H9 (cell line): ENCODE data around the gene PDXP. TPM values are rescaled to one million over a fixed set of nuclear protein-coding genes. Genes with fewer than 3 reads are reported as not detected.

ENCODE experiments used
- DNase-seq: peaks from one replicate; pipeline ENCODE4 v3.0.0-alpha.2; 2017
- H2AFZ ChIP-seq: one replicate; pipeline ENCODE4 v1.6.1; 2013; ENCODE audit warnings: mild to moderate bottlenecking, low read length, control low read depth, moderate library complexity
- H2AK5ac ChIP-seq: 2 replicates; pipeline ENCODE4 v1.6.1; 2013; ENCODE audit warnings: low read length, control low read depth, mixed read lengths; ENCODE audit not compliant: insufficient read length
- H2BK120ac ChIP-seq: one replicate; pipeline ENCODE4 v1.6.1; 2013; ENCODE audit warnings: low read depth, mild to moderate bottlenecking, low read length, control low read depth, inconsistent platforms; ENCODE audit not compliant: poor library complexity, severe bottlenecking
- H2BK12ac ChIP-seq: 2 replicates; pipeline ENCODE4 v1.6.1; 2013; ENCODE audit warnings: low read length, control low read depth, mixed read lengths, low read depth; ENCODE audit not compliant: insufficient read length
- H2BK15ac ChIP-seq: 2 replicates; pipeline ENCODE4 v1.6.1; 2013; ENCODE audit warnings: low read depth, low read length, control low read depth
- H2BK20ac ChIP-seq: one replicate; pipeline ENCODE4 v1.6.1; 2013; ENCODE audit warnings: low read depth, mild to moderate bottlenecking, low read length, control low read depth, inconsistent platforms; ENCODE audit not compliant: poor library complexity, severe bottlenecking
- H2BK5ac ChIP-seq: 2 replicates; pipeline ENCODE4 v1.6.1; 2013; ENCODE audit warnings: low read length, control low read depth, mixed read lengths; ENCODE audit not compliant: insufficient read length
- H3K14ac ChIP-seq: 2 replicates; pipeline ENCODE4 v1.6.1; 2013; ENCODE audit warnings: low read length, control low read depth; ENCODE audit not compliant: insufficient read depth
- H3K18ac ChIP-seq: 2 replicates; pipeline ENCODE4 v1.6.1; 2013; ENCODE audit warnings: low read depth, mild to moderate bottlenecking, mixed read lengths, low read length, control low read depth; ENCODE audit not compliant: insufficient read length
- H3K23ac ChIP-seq: 2 replicates; pipeline ENCODE4 v1.6.1; 2013; ENCODE audit warnings: low read length, control low read depth, mixed read lengths, low read depth; ENCODE audit not compliant: insufficient read length
- H3K23me2 ChIP-seq: 2 replicates; pipeline ENCODE4 v1.6.1; 2013; ENCODE audit warnings: low read depth, mild to moderate bottlenecking, mixed read lengths, low read length, control low read depth; ENCODE audit not compliant: insufficient read length, poor library complexity, severe bottlenecking
- H3K27ac ChIP-seq: 2 replicates; pipeline ENCODE4 v1.5.1; 2013; ENCODE audit warnings: low read length, control low read depth, mixed read lengths, low read depth; ENCODE audit not compliant: insufficient read length
- H3K27me3 ChIP-seq: 2 replicates; pipeline ENCODE4 v1.6.1; 2013; ENCODE audit warnings: low read length, control low read depth, inconsistent platforms; ENCODE audit not compliant: insufficient read depth
- H3K4ac ChIP-seq: 2 replicates; pipeline ENCODE4 v1.6.1; 2013; ENCODE audit warnings: low read depth, mild to moderate bottlenecking, control low read depth, inconsistent platforms, low read length, moderate library complexity
- H3K4me1 ChIP-seq: 2 replicates; pipeline ENCODE4 v1.6.1; 2013; ENCODE audit warnings: low read length, control low read depth, inconsistent platforms; ENCODE audit not compliant: insufficient read depth
- H3K4me2 ChIP-seq: 2 replicates; pipeline ENCODE4 v1.6.1; 2013; ENCODE audit warnings: low read length, control low read depth, mixed read lengths; ENCODE audit not compliant: insufficient read length, insufficient read depth
- H3K56ac ChIP-seq: 2 replicates; pipeline ENCODE4 v1.6.1; 2013; ENCODE audit warnings: low read depth, mild to moderate bottlenecking, mixed read lengths, low read length, control low read depth; ENCODE audit not compliant: insufficient read length
- H3K79me1 ChIP-seq: 2 replicates; pipeline ENCODE4 v1.6.1; 2013; ENCODE audit warnings: low read depth, mild to moderate bottlenecking, moderate library complexity, low read length, control low read depth, inconsistent platforms; ENCODE audit not compliant: insufficient read depth, poor library complexity, severe bottlenecking
- H3K79me2 ChIP-seq: 2 replicates; pipeline ENCODE4 v1.6.1; 2013; ENCODE audit warnings: low read length, control low read depth, inconsistent platforms; ENCODE audit not compliant: insufficient read depth
- H3K9ac ChIP-seq: 2 replicates; pipeline ENCODE4 v1.6.1; 2013; ENCODE audit warnings: low read length, control low read depth, mixed read lengths; ENCODE audit not compliant: insufficient read length; ENCODE audit errors: extremely low read depth
- H3K9me3 ChIP-seq: one replicate; pipeline ENCODE4 v1.6.1; 2013; ENCODE audit warnings: low read depth, low read length, inconsistent platforms; ENCODE audit not compliant: control insufficient read depth
- H3T11ph ChIP-seq: one replicate; pipeline ENCODE4 v1.6.1; 2013; ENCODE audit warnings: mild to moderate bottlenecking, low read length, control low read depth, inconsistent platforms
- H4K20me1 ChIP-seq: one replicate; pipeline ENCODE4 v1.6.1; 2013; ENCODE audit not compliant: control insufficient read depth, insufficient read length, insufficient read depth
- H4K5ac ChIP-seq: 2 replicates; pipeline ENCODE4 v1.6.1; 2013; ENCODE audit warnings: low read depth, mild to moderate bottlenecking, mixed read lengths, low read length, control low read depth; ENCODE audit not compliant: insufficient read length
- H4K8ac ChIP-seq: replicated peaks from 2 replicates; pipeline ENCODE4 v1.6.1; 2013; ENCODE audit warnings: low read length, control low read depth, mixed read lengths, low read depth; ENCODE audit not compliant: insufficient read length
- H4K91ac ChIP-seq: 2 replicates; pipeline ENCODE4 v1.6.1; 2013; ENCODE audit warnings: low read depth, mild to moderate bottlenecking, moderate library complexity, mixed read lengths, low read length, control low read depth; ENCODE audit not compliant: insufficient read length
- H3K27ac Mint-ChIP-seq, 3 experiments: 2 replicates in 2 of 3; 3 replicates in 1 of 3; pipeline ENCODE4 v1.8.0; 2020 to 2021; ENCODE audit warnings: mixed read lengths in 3 of 3, mild to moderate bottlenecking in 1 of 3, moderate library complexity in 1 of 3
- H3K27me3 Mint-ChIP-seq: 2 replicates; pipeline ENCODE4 v1.8.0; 2021; ENCODE audit warnings: low read depth, mild to moderate bottlenecking, moderate library complexity, mixed read lengths
- H3K36me3 Mint-ChIP-seq, 3 experiments: 2 replicates in 2 of 3; 3 replicates in 1 of 3; pipeline ENCODE4 v1.8.0; 2020 to 2021; ENCODE audit warnings: low read depth in 3 of 3, mixed read lengths in 3 of 3; ENCODE audit not compliant: insufficient read depth in 1 of 3
- H3K4me1 Mint-ChIP-seq, 2 experiments: 2 replicates each; pipeline ENCODE4 v1.8.0; 2020; ENCODE audit warnings: mixed read lengths in 2 of 2
- H3K4me3 Mint-ChIP-seq, 2 experiments: 2 replicates in 1 of 2; 3 replicates in 1 of 2; pipeline ENCODE4 v1.8.0; 2020 to 2021; ENCODE audit warnings: mild to moderate bottlenecking in 2 of 2, mixed read lengths in 2 of 2, moderate library complexity in 1 of 2
- H3K9me3 Mint-ChIP-seq, 2 experiments: 2 replicates in 1 of 2; 3 replicates in 1 of 2; pipeline ENCODE4 v1.8.0; 2020; ENCODE audit warnings: mild to moderate bottlenecking in 2 of 2, mixed read lengths in 2 of 2, moderate library complexity in 1 of 2
- WGBS: extraction: QIAGEN DNeasy Blood & Tissue Kit; methylation state at CpG from one replicate; pipeline ENCODE4 v1.1.7; 2013; ENCODE audit warnings: missing lambda C conversion rate, low lambda C conversion rate, mixed read lengths; ENCODE audit not compliant: insufficient read length; ENCODE audit errors: extremely low coverage; 5-methylcytosine and 5-hydroxymethylcytosine counted together
- total RNA-seq: library from RNA; stranded (reverse); gene quantifications from 2 replicates; pipeline ENCODE4 v1.2.1, GENCODE V29; 2021
- TF ChIP-seq, protein P1 (sequence below): fragments of 200-600 bp; sonication (generic); conservative IDR thresholded peaks from 3 replicates; pipeline ENCODE4 v1.8.0; 2021; ENCODE audit warnings: antibody characterized with exemption, mild to moderate bottlenecking

Gene PDXP
- total RNA-seq, 1 experiment from 2014 or later: 41.0 TPM

DNA sequence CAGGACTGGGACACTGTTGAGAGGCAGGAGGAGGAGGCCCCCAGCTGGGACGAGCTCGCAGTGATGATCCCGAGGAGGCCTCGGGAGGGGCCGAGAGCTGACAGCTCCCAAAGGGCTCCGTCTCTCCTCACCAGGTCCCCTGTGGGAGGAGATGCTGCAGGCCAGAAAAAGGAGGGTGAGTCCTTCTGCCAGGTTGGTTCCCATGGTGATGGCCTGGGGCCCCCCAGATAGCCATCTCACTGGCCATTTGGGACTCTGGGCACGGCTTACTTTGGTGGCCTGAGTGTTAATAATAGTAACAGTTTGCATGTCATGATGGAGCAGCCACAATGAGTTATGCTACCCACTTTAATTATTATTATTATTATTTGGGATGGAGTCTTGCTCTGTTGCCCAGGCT, 57.2 kb downstream of the PDXP start:
- Histone ChIP-seq H3K56ac (no peak overlapping the region), H3K18ac (no peak overlapping the region), H2BK12ac (no peak overlapping the region), H3K4me2 (no peak overlapping the region), H3K4me1 (no peaks in the 10 kb centered on the region), H2BK15ac (no peak overlapping the region), H3K4ac (no peak overlapping the region), H3K14ac (no peak overlapping the region), H3K27ac (no peak overlapping the region), H3K9me3 (no peaks in the 10 kb centered on the region), H2BK120ac (no peak overlapping the region), H4K5ac (no peak overlapping the region), H4K8ac (no peak overlapping the region), H4K91ac (no peak overlapping the region), H4K20me1 (no peaks in the 10 kb centered on the region), H3K23ac (no peak overlapping the region), H3K23me2 (no peaks in the 10 kb centered on the region), H2BK20ac (no peak overlapping the region), H2AK5ac (no peak overlapping the region), H3K9ac (no peak overlapping the region), H2AFZ (no peak overlapping the region), H3K79me2 (no peaks in the 10 kb centered on the region), H2BK5ac (no peak overlapping the region), H3K79me1 (no peaks in the 10 kb centered on the region), H3K27me3 (no peaks in the 10 kb centered on the region), H3T11ph (no peak overlapping the region)
- peaks cover 28 to 65% (median 64%) of the 10 kb centered on the region in 3 experiments for H3K36me3 Mint-ChIP-seq
- no peak overlapping the region for H3K4me3 Mint-ChIP-seq
- WGBS: no CpG with 5 or more reads among the region's 7 CpGs
- no peaks in the 10 kb centered on the region for H3K9me3 Mint-ChIP-seq
- H3K27me3 Mint-ChIP-seq: peaks cover 1% of the 10 kb centered on the region; the same call in 1 of the 2 replicates
- no peak for DNase-seq
- TF ChIP-seq, protein P1, sequence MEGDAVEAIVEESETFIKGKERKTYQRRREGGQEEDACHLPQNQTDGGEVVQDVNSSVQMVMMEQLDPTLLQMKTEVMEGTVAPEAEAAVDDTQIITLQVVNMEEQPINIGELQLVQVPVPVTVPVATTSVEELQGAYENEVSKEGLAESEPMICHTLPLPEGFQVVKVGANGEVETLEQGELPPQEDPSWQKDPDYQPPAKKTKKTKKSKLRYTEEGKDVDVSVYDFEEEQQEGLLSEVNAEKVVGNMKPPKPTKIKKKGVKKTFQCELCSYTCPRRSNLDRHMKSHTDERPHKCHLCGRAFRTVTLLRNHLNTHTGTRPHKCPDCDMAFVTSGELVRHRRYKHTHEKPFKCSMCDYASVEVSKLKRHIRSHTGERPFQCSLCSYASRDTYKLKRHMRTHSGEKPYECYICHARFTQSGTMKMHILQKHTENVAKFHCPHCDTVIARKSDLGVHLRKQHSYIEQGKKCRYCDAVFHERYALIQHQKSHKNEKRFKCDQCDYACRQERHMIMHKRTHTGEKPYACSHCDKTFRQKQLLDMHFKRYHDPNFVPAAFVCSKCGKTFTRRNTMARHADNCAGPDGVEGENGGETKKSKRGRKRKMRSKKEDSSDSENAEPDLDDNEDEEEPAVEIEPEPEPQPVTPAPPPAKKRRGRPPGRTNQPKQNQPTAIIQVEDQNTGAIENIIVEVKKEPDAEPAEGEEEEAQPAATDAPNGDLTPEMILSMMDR: no peak
- peaks cover 0 to 8% of the 10 kb centered on the region in 2 experiments; a peak in 2 of 4 replicates for H3K4me1 Mint-ChIP-seq
- H3K27ac Mint-ChIP-seq: no peak overlapping the region

Other genes with a start within 250 kb of the PDXP start
- 0.64 and 0.70 TPM in 2 replicates for gene ELFN2, start 231.2 kb upstream of the PDXP start, total RNA-seq
- 2.0 and 3.3 TPM in 2 replicates for gene MFNG, start 172.3 kb upstream of the PDXP start, total RNA-seq
- 17.1 and 17.7 TPM in 2 replicates for gene CARD10, start 139.3 kb upstream of the PDXP start, total RNA-seq
- 23.0 and 24.3 TPM in 2 replicates for gene CDC42EP1, start 98.2 kb upstream of the PDXP start, total RNA-seq
- gene LGALS2, start 78.6 kb upstream of the PDXP start, total RNA-seq: not detected in 2 replicates
- gene GGA1, start 49.9 kb upstream of the PDXP start, total RNA-seq: 56.0 and 61.7 TPM in 2 replicates
- 33.6 and 35.1 TPM in 2 replicates for gene SH3BP1, start 19.1 kb upstream of the PDXP start, total RNA-seq
- 32.8 and 33.6 TPM in 2 replicates for gene LGALS1, start 16.9 kb downstream of the PDXP start, total RNA-seq
- 30.4 and 35.4 TPM in 2 replicates for gene NOL12, start 27.6 kb downstream of the PDXP start, total RNA-seq
- gene TRIOBP, start 38.3 kb downstream of the PDXP start, total RNA-seq: 50.8 and 52.7 TPM in 2 replicates
- gene GCAT, start 149.2 kb downstream of the PDXP start, total RNA-seq: 26.9 and 28.8 TPM in 2 replicates
- gene GALR3, start 164.7 kb downstream of the PDXP start, total RNA-seq: 0.31 and 0.59 TPM in 2 replicates
- 14.4 and 15.3 TPM in 2 replicates for gene ANKRD54, start 185.6 kb downstream of the PDXP start, total RNA-seq
- gene EIF3L, start 190.7 kb downstream of the PDXP start, total RNA-seq: 736 and 739 TPM in 2 replicates
- 33.3 and 33.8 TPM in 2 replicates for gene MICALL1, start 247.6 kb downstream of the PDXP start, total RNA-seq